WTC11 (cell line): ENCODE measurements around the gene CDH12. TPM values are rescaled to one million over a fixed set of nuclear protein-coding genes. Genes with fewer than 3 reads are reported as not detected.

Source experiments
- ATAC-seq: fragments of 200-7000 bp; cut with Tn5 transposase; 2 replicates; pipeline ENCODE4 v1.10.0; 2021; ENCODE audit warnings: mild to moderate bottlenecking, moderate library complexity
- CTCF ChIA-PET: fragments of 300-600 bp; sonication (Branson Sonifier 250); formaldehyde crosslinking; loops from one replicate; lab custom pipeline; 2021; ENCODE audit warnings: antibody characterized with exemption; lab: Charles Lee
- POLR2A ChIA-PET: fragments of 350-600 bp; sonication (Branson Sonifier 250); formaldehyde crosslinking; loops from one replicate; lab custom pipeline; 2021; ENCODE audit warnings: antibody characterized with exemption; lab: Charles Lee
- DNase-seq: peaks from one replicate; pipeline ENCODE4 v3.0.0; 2021; ENCODE audit warnings: low spot score
- H3K27ac Mint-ChIP-seq: 2 replicates; pipeline ENCODE4 v1.8.0; 2021; ENCODE audit warnings: mixed read lengths
- H3K27me3 Mint-ChIP-seq: 2 replicates; pipeline ENCODE4 v1.8.0; 2021; ENCODE audit warnings: low read depth, mild to moderate bottlenecking, moderate library complexity, mixed read lengths
- H3K36me3 Mint-ChIP-seq: 2 replicates; pipeline ENCODE4 v1.8.0; 2021; ENCODE audit warnings: mixed read lengths
- H3K4me1 Mint-ChIP-seq: 2 replicates; pipeline ENCODE4 v1.8.0; 2022; ENCODE audit warnings: mixed read lengths
- H3K4me3 Mint-ChIP-seq: 2 replicates; pipeline ENCODE4 v1.8.0; 2021; ENCODE audit warnings: mild to moderate bottlenecking, moderate library complexity, mixed read lengths
- H3K9me3 Mint-ChIP-seq: 2 replicates; pipeline ENCODE4 v1.8.0; 2021; ENCODE audit warnings: mixed read lengths
- IRF2 ChIP-seq: sonication (generic); formaldehyde crosslinking; IDR thresholded peaks from 2 replicates; pipeline ENCODE4 v1.8.0; 2022; ENCODE audit warnings: low read depth, missing genetic modification reagents, borderline replicate concordance
- MXD4 ChIP-seq: fragments of 250-450 bp; sonication (Bioruptor Pico); IDR thresholded peaks from 2 replicates; pipeline ENCODE4 v1.8.0; 2021; ENCODE audit warnings: mild to moderate bottlenecking, moderate library complexity, borderline replicate concordance
- NFYB ChIP-seq: sonication (generic); formaldehyde crosslinking; conservative IDR thresholded peaks from 2 replicates; pipeline ENCODE4 v1.8.0; 2022; ENCODE audit warnings: low read depth, missing genetic modification reagents
- NR2C2 ChIP-seq: sonication (generic); formaldehyde crosslinking; IDR thresholded peaks from 2 replicates; pipeline ENCODE4 v1.8.0; 2022; ENCODE audit warnings: mild to moderate bottlenecking, missing genetic modification reagents
- RORB ChIP-seq: fragments of 250-450 bp; sonication (Bioruptor Pico); IDR thresholded peaks from 2 replicates; pipeline ENCODE4 v1.9.0; 2021; ENCODE audit warnings: mild to moderate bottlenecking
- SOX15 ChIP-seq: fragments of 250-450 bp; sonication (Bioruptor Pico); IDR thresholded peaks from 2 replicates; pipeline ENCODE4 v1.9.0; 2021; ENCODE audit warnings: mild to moderate bottlenecking
- SP1 ChIP-seq: sonication (generic); formaldehyde crosslinking; conservative IDR thresholded peaks from 2 replicates; pipeline ENCODE4 v1.8.1; 2022; ENCODE audit warnings: missing genetic modification reagents
- TP53 ChIP-seq: sonication (generic); formaldehyde crosslinking; IDR thresholded peaks from 2 replicates; pipeline ENCODE4 v1.8.1; 2023; ENCODE audit warnings: mild to moderate bottlenecking, missing genetic modification reagents
- ZNF416 ChIP-seq: fragments of 250-450 bp; sonication (Bioruptor Pico); IDR thresholded peaks from 2 replicates; pipeline ENCODE4 v1.9.0; 2021; ENCODE audit warnings: mild to moderate bottlenecking, inconsistent platforms
- ZNF423 ChIP-seq: fragments of 250-450 bp; sonication (Bioruptor Pico); IDR thresholded peaks from 2 replicates; pipeline ENCODE4 v2.1.2; 2022; ENCODE audit warnings: mild to moderate bottlenecking, moderate library complexity
- total RNA-seq: library from RNA; stranded (reverse); gene quantifications from 3 replicates; pipeline ENCODE4 v1.2.3, GENCODE V29; 2021
- TF ChIP-seq, protein P1 (sequence below): fragments of 250-450 bp; sonication (Bioruptor Pico); IDR thresholded peaks from 2 replicates; pipeline ENCODE4 v1.9.0; 2021; ENCODE audit warnings: moderate library complexity, mild to moderate bottlenecking, inconsistent platforms, borderline replicate concordance
- TF ChIP-seq, protein P2 (sequence below): fragments of 250-450 bp; sonication (Bioruptor Pico); IDR thresholded peaks from 2 replicates; pipeline ENCODE4 v1.9.0; 2021; ENCODE audit warnings: mild to moderate bottlenecking, borderline replicate concordance
- TF ChIP-seq, protein P3 (sequence below): fragments of 250-450 bp; sonication (Bioruptor Pico); conservative IDR thresholded peaks from 2 replicates; pipeline ENCODE4 v1.9.0; 2021; ENCODE audit warnings: mild to moderate bottlenecking
- TF ChIP-seq, protein P4 (sequence below): sonication (generic); formaldehyde crosslinking; IDR thresholded peaks from 2 replicates; pipeline ENCODE4 v1.8.1; 2022; ENCODE audit warnings: missing genetic modification reagents, borderline replicate concordance
- TF ChIP-seq, protein P5 (sequence below): fragments of 250-450 bp; sonication (Bioruptor Pico); IDR thresholded peaks from 2 replicates; pipeline ENCODE4 v1.9.0; 2021; ENCODE audit warnings: mild to moderate bottlenecking
- TF ChIP-seq, protein P6 (sequence below): fragments of 250-450 bp; sonication (Bioruptor Pico); IDR thresholded peaks from 2 replicates; pipeline ENCODE4 v2.1.2; 2022; ENCODE audit warnings: mild to moderate bottlenecking, moderate library complexity

CDH12 gene
- total RNA-seq, 1 experiment from 2014 or later: not detected

DNA sequence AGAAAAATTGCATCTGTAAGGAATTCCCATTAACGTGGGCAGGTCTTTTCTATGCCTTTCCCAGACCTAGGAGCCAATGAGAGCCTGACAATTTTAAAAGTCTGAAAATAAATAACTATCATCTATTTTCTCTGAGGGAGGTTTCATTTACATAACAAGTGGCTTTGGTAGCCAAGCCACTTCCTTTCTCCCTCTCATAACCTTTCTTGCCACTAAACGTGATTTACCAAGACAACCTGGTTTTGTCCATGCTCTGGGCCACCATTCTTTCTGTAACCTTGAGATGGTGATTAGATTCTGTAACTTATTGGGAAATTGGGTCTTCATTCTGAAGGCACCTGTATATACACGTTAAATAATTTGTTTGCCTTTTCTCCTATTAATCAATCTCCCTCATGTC lies 1046.9 kb downstream of the CDH12 start:
- ChIA-PET POLR2A (no interaction called here), CTCF (no interaction called here)
- H3K36me3 Mint-ChIP-seq: no peaks in the 10 kb centered on the region
- H3K27ac Mint-ChIP-seq: no peak overlapping the region
- peaks cover 6% of the 10 kb centered on the region; the same call in 1 of the 2 replicates for H3K9me3 Mint-ChIP-seq
- H3K27me3 Mint-ChIP-seq: no peaks in the 10 kb centered on the region
- no peak overlapping the region for H3K4me3 Mint-ChIP-seq
- no peak for DNase-seq
- TF ChIP-seq SP1: no peak
- no peak for TF ChIP-seq NFYB (CRISPR knock-in tag)
- no peak for ATAC-seq
- H3K4me1 Mint-ChIP-seq: 0 out of 2 replicates have a peak, but pooled peaks cover 7% of the 10 kb centered on the region

DNA sequence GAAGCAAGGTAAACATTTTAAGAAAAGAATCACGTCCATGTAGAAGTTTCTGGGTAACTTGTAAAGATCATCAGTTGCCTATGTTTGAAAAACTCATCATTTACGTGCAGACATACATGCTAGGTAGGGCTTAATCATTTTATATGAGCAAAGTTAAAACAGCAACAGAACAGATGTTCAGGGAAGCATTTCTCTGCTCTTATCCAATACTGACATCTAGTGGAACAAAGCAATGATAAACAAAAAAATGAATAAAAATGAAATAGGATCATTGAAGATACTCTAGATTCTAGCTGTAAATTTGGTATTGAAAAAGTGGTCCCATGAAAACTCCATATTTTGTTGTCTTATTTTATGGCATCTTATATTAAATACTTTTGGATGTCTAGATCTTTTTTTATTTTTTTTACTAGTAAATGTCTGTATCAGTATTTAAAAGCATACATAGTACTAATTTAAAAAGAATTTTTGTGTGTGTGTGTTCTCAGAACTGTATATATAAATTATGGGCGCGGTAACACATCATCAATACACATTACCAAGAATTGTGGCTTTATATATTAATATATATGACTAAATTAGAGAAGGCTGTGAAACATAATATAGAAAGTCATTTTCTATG lies 1050.2 kb downstream of the CDH12 start:
- POLR2A ChIA-PET: interaction anchor here (0.6 kb wide), 1 partner anchor 1558 kb away, joined by 5 read pairs; no protein-coding TSS in a partner anchor

More for the DNA sequence above, 1050.2 kb downstream of the CDH12 start:
- peaks cover 23% of the 10 kb centered on the region for H3K9me3 Mint-ChIP-seq
- H3K4me3 Mint-ChIP-seq: no peak overlapping the region
- no peaks in the 10 kb centered on the region for H3K36me3 Mint-ChIP-seq
- H3K27me3 Mint-ChIP-seq: no peaks in the 10 kb centered on the region
- ATAC-seq (peak; percentile 53; the same call in 1 of the 2 replicates), DNase-seq (no peak)
- no peak overlapping the region for H3K27ac Mint-ChIP-seq
- CTCF ChIA-PET: interaction anchor here (1.5 kb wide), 1 partner anchor 9 kb away, joined by 3 read pairs; no protein-coding TSS in a partner anchor
- no peak for TF ChIP-seq IRF2 (CRISPR knock-in tag)
- TF ChIP-seq, protein P1, sequence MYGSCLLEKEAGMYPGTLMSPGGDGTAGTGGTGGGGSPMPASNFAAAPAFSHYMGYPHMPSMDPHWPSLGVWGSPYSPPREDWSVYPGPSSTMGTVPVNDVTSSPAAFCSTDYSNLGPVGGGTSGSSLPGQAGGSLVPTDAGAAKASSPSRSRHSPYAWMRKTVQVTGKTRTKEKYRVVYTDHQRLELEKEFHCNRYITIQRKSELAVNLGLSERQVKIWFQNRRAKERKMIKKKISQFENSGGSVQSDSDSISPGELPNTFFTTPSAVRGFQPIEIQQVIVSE (CRISPR knock-in tag): no peak
- TF ChIP-seq, protein P2, sequence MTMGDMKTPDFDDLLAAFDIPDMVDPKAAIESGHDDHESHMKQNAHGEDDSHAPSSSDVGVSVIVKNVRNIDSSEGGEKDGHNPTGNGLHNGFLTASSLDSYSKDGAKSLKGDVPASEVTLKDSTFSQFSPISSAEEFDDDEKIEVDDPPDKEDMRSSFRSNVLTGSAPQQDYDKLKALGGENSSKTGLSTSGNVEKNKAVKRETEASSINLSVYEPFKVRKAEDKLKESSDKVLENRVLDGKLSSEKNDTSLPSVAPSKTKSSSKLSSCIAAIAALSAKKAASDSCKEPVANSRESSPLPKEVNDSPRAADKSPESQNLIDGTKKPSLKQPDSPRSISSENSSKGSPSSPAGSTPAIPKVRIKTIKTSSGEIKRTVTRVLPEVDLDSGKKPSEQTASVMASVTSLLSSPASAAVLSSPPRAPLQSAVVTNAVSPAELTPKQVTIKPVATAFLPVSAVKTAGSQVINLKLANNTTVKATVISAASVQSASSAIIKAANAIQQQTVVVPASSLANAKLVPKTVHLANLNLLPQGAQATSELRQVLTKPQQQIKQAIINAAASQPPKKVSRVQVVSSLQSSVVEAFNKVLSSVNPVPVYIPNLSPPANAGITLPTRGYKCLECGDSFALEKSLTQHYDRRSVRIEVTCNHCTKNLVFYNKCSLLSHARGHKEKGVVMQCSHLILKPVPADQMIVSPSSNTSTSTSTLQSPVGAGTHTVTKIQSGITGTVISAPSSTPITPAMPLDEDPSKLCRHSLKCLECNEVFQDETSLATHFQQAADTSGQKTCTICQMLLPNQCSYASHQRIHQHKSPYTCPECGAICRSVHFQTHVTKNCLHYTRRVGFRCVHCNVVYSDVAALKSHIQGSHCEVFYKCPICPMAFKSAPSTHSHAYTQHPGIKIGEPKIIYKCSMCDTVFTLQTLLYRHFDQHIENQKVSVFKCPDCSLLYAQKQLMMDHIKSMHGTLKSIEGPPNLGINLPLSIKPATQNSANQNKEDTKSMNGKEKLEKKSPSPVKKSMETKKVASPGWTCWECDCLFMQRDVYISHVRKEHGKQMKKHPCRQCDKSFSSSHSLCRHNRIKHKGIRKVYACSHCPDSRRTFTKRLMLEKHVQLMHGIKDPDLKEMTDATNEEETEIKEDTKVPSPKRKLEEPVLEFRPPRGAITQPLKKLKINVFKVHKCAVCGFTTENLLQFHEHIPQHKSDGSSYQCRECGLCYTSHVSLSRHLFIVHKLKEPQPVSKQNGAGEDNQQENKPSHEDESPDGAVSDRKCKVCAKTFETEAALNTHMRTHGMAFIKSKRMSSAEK (CRISPR knock-in tag): no peak
- TF ChIP-seq, protein P3, sequence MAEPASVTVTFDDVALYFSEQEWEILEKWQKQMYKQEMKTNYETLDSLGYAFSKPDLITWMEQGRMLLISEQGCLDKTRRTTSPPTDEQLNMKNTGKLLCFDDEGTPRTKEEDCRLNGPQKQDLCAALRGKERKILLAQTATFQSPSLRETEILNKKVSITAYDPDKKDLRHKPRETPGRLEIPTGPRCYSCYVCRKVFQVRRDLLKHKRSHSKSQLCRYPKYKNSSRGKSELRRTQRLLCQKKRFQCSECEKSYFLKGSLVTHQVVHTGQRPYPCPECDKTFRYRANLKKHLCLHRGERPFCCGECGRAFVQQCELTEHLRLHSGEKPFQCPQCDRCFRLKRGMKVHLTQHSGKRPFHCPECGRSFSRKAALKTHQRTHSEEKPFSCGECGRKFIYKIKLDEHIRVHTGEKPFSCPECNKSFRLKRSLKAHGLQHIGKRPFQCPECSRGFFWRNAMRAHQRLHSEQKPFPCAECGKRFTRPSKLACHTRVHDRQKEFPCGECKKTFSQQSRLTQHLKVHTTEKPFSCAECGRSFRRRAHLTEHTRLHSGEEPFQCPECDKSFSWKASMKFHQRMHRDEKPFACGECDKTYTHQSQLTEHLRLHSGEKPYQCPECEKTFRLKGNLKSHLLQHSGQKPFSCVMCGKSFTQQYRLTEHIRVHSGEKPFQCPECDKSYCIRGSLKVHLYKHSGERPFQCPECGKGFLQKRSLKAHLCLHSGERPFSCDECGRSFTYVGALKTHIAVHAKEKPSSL (CRISPR knock-in tag): no peak
- no peak for TF ChIP-seq RORB (CRISPR knock-in tag)
- no peak for TF ChIP-seq ZNF416 (CRISPR knock-in tag)
- TF ChIP-seq NR2C2 (CRISPR knock-in tag): no peak
- no peak for TF ChIP-seq SOX15 (CRISPR knock-in tag)
- TF ChIP-seq, protein P4, sequence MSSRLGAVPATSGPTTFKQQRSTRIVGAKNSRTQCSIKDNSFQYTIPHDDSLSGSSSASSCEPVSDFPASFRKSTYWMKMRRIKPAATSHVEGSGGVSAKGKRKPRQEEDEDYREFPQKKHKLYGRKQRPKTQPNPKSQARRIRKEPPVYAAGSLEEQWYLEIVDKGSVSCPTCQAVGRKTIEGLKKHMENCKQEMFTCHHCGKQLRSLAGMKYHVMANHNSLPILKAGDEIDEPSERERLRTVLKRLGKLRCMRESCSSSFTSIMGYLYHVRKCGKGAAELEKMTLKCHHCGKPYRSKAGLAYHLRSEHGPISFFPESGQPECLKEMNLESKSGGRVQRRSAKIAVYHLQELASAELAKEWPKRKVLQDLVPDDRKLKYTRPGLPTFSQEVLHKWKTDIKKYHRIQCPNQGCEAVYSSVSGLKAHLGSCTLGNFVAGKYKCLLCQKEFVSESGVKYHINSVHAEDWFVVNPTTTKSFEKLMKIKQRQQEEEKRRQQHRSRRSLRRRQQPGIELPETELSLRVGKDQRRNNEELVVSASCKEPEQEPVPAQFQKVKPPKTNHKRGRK: no peak
- no peak for TF ChIP-seq TP53 (CRISPR knock-in tag)
- TF ChIP-seq, protein P5, sequence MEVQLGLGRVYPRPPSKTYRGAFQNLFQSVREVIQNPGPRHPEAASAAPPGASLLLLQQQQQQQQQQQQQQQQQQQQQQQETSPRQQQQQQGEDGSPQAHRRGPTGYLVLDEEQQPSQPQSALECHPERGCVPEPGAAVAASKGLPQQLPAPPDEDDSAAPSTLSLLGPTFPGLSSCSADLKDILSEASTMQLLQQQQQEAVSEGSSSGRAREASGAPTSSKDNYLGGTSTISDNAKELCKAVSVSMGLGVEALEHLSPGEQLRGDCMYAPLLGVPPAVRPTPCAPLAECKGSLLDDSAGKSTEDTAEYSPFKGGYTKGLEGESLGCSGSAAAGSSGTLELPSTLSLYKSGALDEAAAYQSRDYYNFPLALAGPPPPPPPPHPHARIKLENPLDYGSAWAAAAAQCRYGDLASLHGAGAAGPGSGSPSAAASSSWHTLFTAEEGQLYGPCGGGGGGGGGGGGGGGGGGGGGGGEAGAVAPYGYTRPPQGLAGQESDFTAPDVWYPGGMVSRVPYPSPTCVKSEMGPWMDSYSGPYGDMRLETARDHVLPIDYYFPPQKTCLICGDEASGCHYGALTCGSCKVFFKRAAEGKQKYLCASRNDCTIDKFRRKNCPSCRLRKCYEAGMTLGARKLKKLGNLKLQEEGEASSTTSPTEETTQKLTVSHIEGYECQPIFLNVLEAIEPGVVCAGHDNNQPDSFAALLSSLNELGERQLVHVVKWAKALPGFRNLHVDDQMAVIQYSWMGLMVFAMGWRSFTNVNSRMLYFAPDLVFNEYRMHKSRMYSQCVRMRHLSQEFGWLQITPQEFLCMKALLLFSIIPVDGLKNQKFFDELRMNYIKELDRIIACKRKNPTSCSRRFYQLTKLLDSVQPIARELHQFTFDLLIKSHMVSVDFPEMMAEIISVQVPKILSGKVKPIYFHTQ (CRISPR knock-in tag): no peak
- no peak for TF ChIP-seq MXD4 (CRISPR knock-in tag)
- TF ChIP-seq, protein P6, sequence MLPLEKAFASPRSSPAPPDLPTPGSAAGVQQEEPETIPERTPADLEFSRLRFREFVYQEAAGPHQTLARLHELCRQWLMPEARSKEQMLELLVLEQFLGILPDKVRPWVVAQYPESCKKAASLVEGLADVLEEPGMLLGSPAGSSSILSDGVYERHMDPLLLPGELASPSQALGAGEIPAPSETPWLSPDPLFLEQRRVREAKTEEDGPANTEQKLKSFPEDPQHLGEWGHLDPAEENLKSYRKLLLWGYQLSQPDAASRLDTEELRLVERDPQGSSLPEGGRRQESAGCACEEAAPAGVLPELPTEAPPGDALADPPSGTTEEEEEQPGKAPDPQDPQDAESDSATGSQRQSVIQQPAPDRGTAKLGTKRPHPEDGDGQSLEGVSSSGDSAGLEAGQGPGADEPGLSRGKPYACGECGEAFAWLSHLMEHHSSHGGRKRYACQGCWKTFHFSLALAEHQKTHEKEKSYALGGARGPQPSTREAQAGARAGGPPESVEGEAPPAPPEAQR: no peak
- TF ChIP-seq ZNF423 (CRISPR knock-in tag): no peak
- H3K4me1 Mint-ChIP-seq: 0 out of 2 replicates have a peak, but pooled peaks cover 7% of the 10 kb centered on the region
